Stomach (tissue), 4 donors: ENCODE results near the gene CSH1.

Source experiments
- CTCF ChIP-seq, 7 experiments: fragments of 450-650 bp in 4 of 7; fragments of 200-600 bp in 3 of 7; sonication (generic) in 3 of 7; IDR thresholded peaks; one replicate each; pipeline ENCODE4 v1.5.1; 2016 to 2019; ENCODE audit warnings: antibody characterized with exemption in 7 of 7, control low read depth in 2 of 7, mild to moderate bottlenecking in 1 of 7
- EP300 ChIP-seq: sonication (generic); formaldehyde crosslinking; IDR thresholded peaks from one replicate; pipeline ENCODE4 v1.6.1; 2017; ENCODE audit warnings: antibody characterized with exemption
- POLR2A ChIP-seq, 4 donors: fragments of 450-650 bp; IDR thresholded peaks; one replicate each; pipeline ENCODE4 v1.6.1; 2016; ENCODE audit warnings: antibody characterized with exemption in 4 of 4, control low read depth in 2 of 4, mild to moderate bottlenecking in 1 of 4, moderate library complexity in 1 of 4
- POLR2AphosphoS5 ChIP-seq, 3 donors: sonication (generic); formaldehyde crosslinking; IDR thresholded peaks; one replicate each; pipeline ENCODE4 v1.6.1; 2016; ENCODE audit warnings: antibody characterized with exemption in 3 of 3

GRCh38 chr17:63941751-63942150 lies 45.4 kb upstream of the CSH1 start:
- TF ChIP-seq POLR2AphosphoS5 (IDR thresholded peaks at IDR 0.05) (no peak), CTCF (IDR thresholded peaks at IDR 0.05) (no peak), POLR2A (IDR thresholded peaks at IDR 0.05) (no peak), EP300 (no peak)
